HL-60 (cell line): Measurements from ENCODE around the gene HIF3A.

Experiments used
- CTCF ChIP-seq: IDR thresholded peaks from one replicate; pipeline ENCODE4 v1.5.1; 2011; ENCODE audit warnings: low read length, control low read depth, inconsistent platforms; ENCODE audit not compliant: insufficient read depth
- POLR2AphosphoS5 ChIP-seq: IDR thresholded peaks from 2 replicates; pipeline ENCODE4 v1.6.1; 2012; ENCODE audit warnings: low read depth
- REST ChIP-seq: IDR thresholded peaks from 2 replicates; pipeline ENCODE4 v1.6.1; 2012; ENCODE audit warnings: low read depth; ENCODE audit not compliant: insufficient replicate concordance

GRCh38 chr19:46269101-46269500 is 27.7 kb upstream of the HIF3A start:
- no peak for TF ChIP-seq CTCF
- TF ChIP-seq REST: no peak
- TF ChIP-seq POLR2AphosphoS5: no peak
